ENCODE results near the gene RNF215. TPM values are rescaled to one million over a fixed set of nuclear protein-coding genes. Genes with fewer than 3 reads are reported as not detected.

RNF215 gene
- total and polyA plus RNA-seq, 2 of the 13 experiments (the other 11 are each of a cell fraction or from before 2014, with no cell fraction given) = 5.3 to 6.1 TPM

GRCh38 chr22:30357236-30357570 is 30.0 kb downstream of the RNF215 start:
- ATAC-seq (no peak), FAIRE-seq (no peak), DNase-seq (ENCODE audit: low spot score) (no peak)
- intact Hi-C loops (cut with micrococcal nuclease; ENCODE audit: unreplicated experiment) = no loop called here
- ChIA-PET POLR2A (interaction anchor here (0.7 to 2.0 kb wide), 16 partner anchors 11 to 94 kb away, joined by 3 to 39 read pairs (median 4); partner anchors contain the start of genes CASTOR1, RNF215 and TBC1D10A), CTCF (ENCODE audit: low intra/inter-chr PET ratio, low total read pairs) (no interaction called here)
- Histone ChIP-seq H3K27ac (ENCODE audit: extremely low read length, insufficient read depth, low read length) (peak overlapping the region; percentile 93), H3K79me2 (ENCODE audit: insufficient read depth, low read length) (peaks cover 27% of the 10 kb centered on the region), H3K36me3 (replicated peaks in 1 of 2; ENCODE audit: control insufficient read depth in 1 of 2, insufficient read depth in 2 of 2, low read length in 2 of 2) (peaks cover 5 to 21% of the 10 kb centered on the region in 2 experiments; a peak in 4 of 5 replicates), H3K4me2 (ENCODE audit: low read depth, low read length) (peak overlapping the region; percentile 83), H3K4me3 (replicated peaks in 1 of 3; ENCODE audit: insufficient read depth in 1 of 3, low read depth in 2 of 3, low read length in 3 of 3) (peak overlapping the region; percentile 89 to 99 (median 96)), H2AFZ (ENCODE audit: low read length) (no peak overlapping the region), H3K9me3 (ENCODE audit: low read length) (no peaks in the 10 kb centered on the region), H3K27me3 (ENCODE audit: control insufficient read depth in 1 of 2, insufficient read depth in 2 of 2, low read length in 2 of 2) (no peaks in the 10 kb centered on the region; a peak in 2 of 5 replicates), H3K4me1 (ENCODE audit: insufficient read depth, low read length) (peaks cover 44% of the 10 kb centered on the region), H4K20me1 (ENCODE audit: insufficient read depth, low read length) (peaks cover 19% of the 10 kb centered on the region), H3K9ac (ENCODE audit: insufficient read depth, low read depth, low read length) (peak overlapping the region; percentile 99)
- TF ChIP-seq MYC (CRISPR knock-in tag; IDR thresholded peaks at IDR 0.05; ENCODE audit: borderline replicate concordance) (no peak), XRCC5 (optimal IDR thresholded peaks at IDR 0.05; ENCODE audit: low read length) (no peak), ARNT2 (CRISPR knock-in tag; IDR thresholded peaks at IDR 0.05; ENCODE audit: low read depth) (no peak), KLF15 (CRISPR knock-in tag; IDR thresholded peaks at IDR 0.05; ENCODE audit: borderline replicate concordance) (no peak), ZFP90 (CRISPR knock-in tag; IDR thresholded peaks at IDR 0.05; ENCODE audit: borderline replicate concordance) (no peak), GLI4 (CRISPR knock-in tag; IDR thresholded peaks at IDR 0.05; ENCODE audit: borderline replicate concordance) (no peak), PAWR (CRISPR knock-in tag; IDR thresholded peaks at IDR 0.05; ENCODE audit: borderline replicate concordance) (no peak), PRMT3 (CRISPR knock-in tag; IDR thresholded peaks at IDR 0.05; ENCODE audit: borderline replicate concordance, low read depth) (no peak), ATF3 (CRISPR knock-in tag; IDR thresholded peaks at IDR 0.05) (no peak), RBM39 (IDR thresholded peaks at IDR 0.05; ENCODE audit: low read depth, low read length, poor library complexity, severe bottlenecking) (no peak), ZNF263 (CRISPR knock-in tag; IDR thresholded peaks at IDR 0.05) (no peak), MLLT10 (CRISPR knock-in tag; IDR thresholded peaks at IDR 0.05) (no peak), TEAD3 (CRISPR knock-in tag; optimal IDR thresholded peaks at IDR 0.05; ENCODE audit: borderline replicate concordance) (no peak), ZNF781 (CRISPR knock-in tag; IDR thresholded peaks at IDR 0.05; ENCODE audit: borderline replicate concordance, not compliant biosample characterization) (no peak)
- 11% methylated on average over 9 of the region's 9 CpGs for WGBS (ENCODE audit: low lambda C conversion rate)
- in situ Hi-C loops (cut with HindIII; ENCODE audit: extremely low pct_ligation_motif_present, low pct_unique_long_range_greater_than_20kb) = no loop called here
- BruUV-seq (replicated peaks) = no TSS peak
